Upper lobe of left lung (tissue), 4 donors: ENCODE measurements around the gene CAPNS1.

ENCODE experiments used
- CTCF ChIP-seq, 6 experiments: fragments of 450-650 bp in 4 of 6; fragments of 200-600 bp in 2 of 6; sonication (generic) in 2 of 6; IDR thresholded peaks; one replicate each; pipeline ENCODE4 v1.5.1; 2016 to 2019; ENCODE audit warnings: antibody characterized with exemption in 6 of 6
- POLR2AphosphoS5 ChIP-seq, 2 donors: sonication (generic); formaldehyde crosslinking; IDR thresholded peaks; one replicate each; pipeline ENCODE4 v1.5.1; 2017; ENCODE audit warnings: antibody characterized with exemption in 2 of 2

- no peak for TF ChIP-seq CTCF (IDR thresholded peaks at IDR 0.05)
- TF ChIP-seq POLR2AphosphoS5 (IDR thresholded peaks at IDR 0.05) = no peak
Measured at GRCh38 chr19:36140304-36141038, 605 bp downstream of the CAPNS1 start.
